ENCODE results near the gene TIGD2.

TIGD2 gene

DNA sequence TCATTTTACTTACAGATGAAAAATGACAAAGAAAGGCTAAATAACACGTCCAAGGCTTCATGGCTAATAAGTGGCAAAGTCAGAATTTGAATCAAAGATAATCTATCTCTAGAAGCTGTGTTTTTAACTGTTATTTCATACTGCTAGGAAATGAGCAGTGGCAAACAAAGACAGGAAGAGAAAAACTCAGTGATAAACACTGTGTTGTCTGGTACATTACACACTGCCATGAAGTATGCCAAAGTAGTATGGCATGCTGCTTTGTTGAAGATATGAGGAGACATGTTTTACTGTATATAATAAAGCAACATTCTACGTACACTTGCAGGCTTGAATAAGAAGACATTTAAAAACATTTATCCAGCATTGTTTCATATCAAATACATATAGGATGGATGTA is 49.5 kb downstream of the TIGD2 start:
- H3K4me3 ChIP-seq (ENCODE audit: low read depth, low read length): no peak overlapping the region
- no peak for TF ChIP-seq CTCF (IDR thresholded peaks at IDR 0.05; ENCODE audit: borderline replicate concordance, insufficient read depth, low read depth, low read length)

GRCh38 chr4:89161841-89162240 is 50.5 kb downstream of the TIGD2 start:
- H3K4me3 ChIP-seq (ENCODE audit: low read depth, low read length): no peak overlapping the region
- no peak for TF ChIP-seq CTCF (IDR thresholded peaks at IDR 0.05; ENCODE audit: borderline replicate concordance, insufficient read depth, low read depth, low read length)

DNA sequence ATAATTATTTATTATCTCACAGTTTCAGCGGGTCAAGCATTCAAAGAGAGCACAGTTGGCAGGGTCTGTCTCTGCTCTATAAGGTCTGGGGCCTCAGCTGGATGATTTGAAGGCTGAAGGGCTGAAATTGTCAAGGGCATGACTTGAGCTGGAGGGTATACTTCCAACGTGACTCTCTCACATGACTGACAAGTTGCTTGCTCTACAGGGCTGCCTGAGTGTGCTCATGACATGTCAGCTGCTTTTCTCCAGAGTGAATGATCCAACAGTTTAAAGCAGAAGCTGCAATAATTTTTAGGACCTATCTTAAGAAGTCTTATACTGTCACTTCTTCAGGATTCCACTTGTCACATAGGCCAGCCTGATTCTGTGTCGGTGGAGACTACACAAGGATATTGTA is 51.2 kb downstream of the TIGD2 start:
- no peak overlapping the region for H3K4me3 ChIP-seq (ENCODE audit: low read depth, low read length)
- TF ChIP-seq CTCF (IDR thresholded peaks at IDR 0.05; ENCODE audit: borderline replicate concordance, insufficient read depth, low read depth, low read length): no peak

DNA sequence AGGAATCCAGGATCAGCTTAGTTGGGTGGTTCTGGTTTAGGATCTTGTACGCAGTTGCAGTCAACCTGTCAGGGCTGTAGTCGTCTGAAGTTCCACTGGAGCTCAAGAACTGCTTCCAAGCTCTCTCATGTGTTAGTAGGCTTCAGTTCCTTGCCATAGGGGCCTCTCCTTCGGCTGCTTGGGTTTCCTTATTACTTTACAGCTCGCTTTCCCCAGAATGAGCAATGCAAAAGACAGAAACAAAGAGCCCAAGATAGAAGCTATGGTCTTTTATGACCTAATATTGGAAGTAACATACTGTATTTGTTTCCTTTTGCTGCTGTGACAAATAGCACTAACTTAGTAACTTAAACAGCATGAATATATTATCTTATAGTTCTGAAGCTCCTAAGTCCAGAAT is 51.7 kb downstream of the TIGD2 start:
- no peak for TF ChIP-seq CTCF (IDR thresholded peaks at IDR 0.05; ENCODE audit: borderline replicate concordance, insufficient read depth, low read depth, low read length)
- H3K4me3 ChIP-seq (ENCODE audit: low read depth, low read length): no peak overlapping the region

DNA sequence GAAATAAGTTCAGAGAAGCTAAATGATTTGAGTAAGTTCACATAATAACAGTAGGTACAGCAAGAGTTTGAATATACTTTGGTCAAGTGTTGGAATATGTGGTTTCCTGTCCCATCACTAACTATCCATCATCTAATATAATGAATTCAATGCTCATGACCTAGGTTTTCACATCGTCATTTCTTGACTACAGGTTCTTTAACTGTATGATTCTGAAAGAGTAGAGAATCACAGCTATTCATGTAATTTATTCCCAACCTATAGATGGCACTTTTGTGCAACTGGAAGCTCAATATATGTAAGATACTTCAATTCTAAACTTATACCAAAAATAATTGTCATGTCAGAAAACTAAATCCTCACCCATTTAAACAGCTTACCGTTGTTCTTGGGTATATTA is 53.1 kb downstream of the TIGD2 start:
- H3K4me3 ChIP-seq (ENCODE audit: low read depth, low read length): no peak overlapping the region

More for the DNA sequence above, 53.1 kb downstream of the TIGD2 start:
- TF ChIP-seq CTCF (IDR thresholded peaks at IDR 0.05; ENCODE audit: borderline replicate concordance, insufficient read depth, low read depth, low read length): no peak

Measured in GM12875 (cell line).